PC-3 (cell line): ENCODE data around the gene NDUFB10. TPM values are rescaled to one million over a fixed set of nuclear protein-coding genes. Genes with fewer than 3 reads are reported as not detected.
"Not testable (repeated sequence)": the region's sequence is repeated elsewhere in the genome, so short reads cannot be mapped to it uniquely, and the experiment has no call there.

Experiments
- ATAC-seq: fragments of 200-7000 bp; cut with Tn5 transposase; 2 replicates; pipeline ENCODE4 v1.9.1; 2020; ENCODE audit warnings: mild to moderate bottlenecking, moderate library complexity
- BruUV-seq: library from RNA; stranded (reverse); fragments of 400-500 nt; replicated peaks from 2 replicates; lab custom pipeline; 2021; lab: Mats Ljungman, UMichigan
- CTCF ChIA-PET: fragments of 300-600 bp; sonication (Branson Sonifier 250); formaldehyde crosslinking; loops from one replicate; lab custom pipeline; 2022; ENCODE audit warnings: antibody characterized with exemption; lab: Charles Lee
- POLR2A ChIA-PET: fragments of 300-600 bp; sonication (Branson Sonifier 250); formaldehyde crosslinking; loops from one replicate; lab custom pipeline; 2022; ENCODE audit warnings: antibody characterized with exemption; ENCODE audit not compliant: unreplicated experiment; lab: Charles Lee
- DNase-seq: peaks from one replicate; pipeline ENCODE4 v3.0.0-alpha.2; 2015
- H2AFZ ChIP-seq: fragments of 300-600 bp; sonication (generic); 2 replicates; pipeline ENCODE4 v1.6.0; 2016; ENCODE audit warnings: antibody characterized with exemption, low read length
- H3F3A ChIP-seq: fragments of 300-600 bp; sonication (generic); one replicate; pipeline ENCODE4 v1.6.0; 2017; ENCODE audit warnings: antibody characterized with exemption, low read length, control low read depth, mild to moderate bottlenecking; ENCODE audit not compliant: unreplicated experiment
- H3K27ac ChIP-seq: fragments of 300-600 bp; sonication (generic); 2 replicates; pipeline ENCODE4 v1.5.1; 2016; ENCODE audit warnings: mild to moderate bottlenecking, low read length
- H3K27me3 ChIP-seq: fragments of 300-600 bp; sonication (generic); 2 replicates; pipeline ENCODE4 v1.6.1; 2016; ENCODE audit warnings: low read length, mixed read lengths
- H3K36me3 ChIP-seq: fragments of 300-600 bp; sonication (generic); 2 replicates; pipeline ENCODE4 v1.6.1; 2016; ENCODE audit warnings: low read depth, mixed run types, low read length, mixed read lengths
- H3K4me1 ChIP-seq: fragments of 300-600 bp; sonication (generic); 2 replicates; pipeline ENCODE4 v1.5.1; 2016; ENCODE audit warnings: low read length; ENCODE audit not compliant: insufficient read depth
- H3K4me2 ChIP-seq: fragments of 300-600 bp; sonication (generic); 2 replicates; pipeline ENCODE4 v1.6.0; 2016; ENCODE audit warnings: low read length
- H3K4me3 ChIP-seq: fragments of 300-600 bp; sonication (generic); 2 replicates; pipeline ENCODE4 v1.5.1; 2016; ENCODE audit warnings: mild to moderate bottlenecking, low read length, mixed read lengths
- H3K79me2 ChIP-seq: fragments of 300-600 bp; sonication (generic); 2 replicates; pipeline ENCODE4 v1.6.1; 2017; ENCODE audit warnings: low read length, mixed read lengths
- H3K9ac ChIP-seq: fragments of 300-600 bp; sonication (generic); 2 replicates; pipeline ENCODE4 v1.6.0; 2016; ENCODE audit warnings: mild to moderate bottlenecking, low read length
- H3K9me2 ChIP-seq: fragments of 300-600 bp; sonication (generic); replicated peaks from 2 replicates; pipeline ENCODE4 v1.6.1; 2016; ENCODE audit warnings: mixed run types, low read length, mixed read lengths
- H3K9me3 ChIP-seq: fragments of 300-600 bp; sonication (generic); 2 replicates; pipeline ENCODE4 v1.6.1; 2016; ENCODE audit warnings: low read length, mixed read lengths
- H4K20me1 ChIP-seq: fragments of 300-600 bp; sonication (generic); 2 replicates; pipeline ENCODE4 v1.6.1; 2016; ENCODE audit warnings: low read length, mixed read lengths
- CTCF ChIP-seq: fragments of 300-600 bp; sonication (generic); conservative IDR thresholded peaks from 2 replicates; pipeline ENCODE4 v1.5.1; 2017; ENCODE audit warnings: antibody characterized with exemption, low read depth, mild to moderate bottlenecking, low read length
- EZH2 ChIP-seq: fragments of 300-600 bp; sonication (generic); IDR thresholded peaks from one replicate; pipeline ENCODE4 v1.6.1; 2017; ENCODE audit warnings: antibody characterized with exemption, mild to moderate bottlenecking, low read length; ENCODE audit not compliant: unreplicated experiment
- EZH2phosphoT487 ChIP-seq: fragments of 300-600 bp; sonication (generic); IDR thresholded peaks from 2 replicates; pipeline ENCODE4 v1.6.1; 2018; ENCODE audit warnings: mild to moderate bottlenecking, antibody characterized with exemption, low read length, borderline replicate concordance
- intact Hi-C: fragments of 100-400 bp; cut with micrococcal nuclease; formaldehyde crosslinking; loops from 2 replicates; pipeline ENCODE4 v1.9.0; 2023
- total RNA-seq: library from RNA; depleted of rRNA; stranded (reverse); fragments of >200 nt; gene quantifications from 2 replicates; pipeline ENCODE4 v1.2.3, GENCODE V29; 2014

Gene NDUFB10
- total RNA-seq, 1 experiment from 2014 or later = 530 TPM

GRCh38 chr16:1961651-1962067 lies 2.3 kb downstream of the NDUFB10 start:
- H3K9me2 ChIP-seq = no peaks in the 10 kb centered on the region
- ChIA-PET POLR2A (no interaction called here), CTCF (no interaction called here)
- H3K36me3 ChIP-seq = peaks cover 22% of the 10 kb centered on the region
- BruUV-seq = no TSS peak
- H3K9ac ChIP-seq = no peak overlapping the region
- no peak overlapping the region for H2AFZ ChIP-seq
- peaks cover 16% of the 10 kb centered on the region for H3F3A ChIP-seq
- peaks cover 56% of the 10 kb centered on the region for H3K79me2 ChIP-seq
- no peak overlapping the region for H3K27ac ChIP-seq
- no peak for TF ChIP-seq EZH2phosphoT487
- no peak for TF ChIP-seq CTCF
- TF ChIP-seq EZH2 = no peak
- intact Hi-C loops = no loop called here
- ATAC-seq (no peak), DNase-seq (no peak)
- no peaks in the 10 kb centered on the region for H3K9me3 ChIP-seq
- H3K27me3 ChIP-seq = no peaks in the 10 kb centered on the region
- peaks cover 19% of the 10 kb centered on the region for H4K20me1 ChIP-seq
- peak overlapping the region; percentile 92 for H3K4me2 ChIP-seq
- peaks cover 9% of the 10 kb centered on the region; the same call in 1 of the 2 replicates for H3K4me1 ChIP-seq
- H3K4me3 ChIP-seq = peak overlapping the region; percentile 40; the same call in 1 of the 2 replicates

GRCh38 chr16:1962161-1963153 lies 3.1 kb downstream of the NDUFB10 start:
- intact Hi-C loops, POLR2A ChIA-PET, ATAC-seq, H3K9me3 ChIP-seq, DNase-seq, H2AFZ ChIP-seq, CTCF ChIA-PET, H3K4me1 ChIP-seq, H3K27ac ChIP-seq, H3K9me2 ChIP-seq, H3K27me3 ChIP-seq: not testable (repeated sequence)
- Histone ChIP-seq H3K79me2 (peaks cover 56% of the 10 kb centered on the region), H3K9ac (peak overlapping the region; percentile 99; the same call in 1 of the 2 replicates), H3K36me3 (peaks cover 22% of the 10 kb centered on the region), H3K4me3 (peak overlapping the region; percentile 96), H4K20me1 (peaks cover 19% of the 10 kb centered on the region), H3F3A (peaks cover 16% of the 10 kb centered on the region), H3K4me2 (peak overlapping the region; percentile 92)
- TSS peak; percentile 71 for BruUV-seq

GRCh38 chr16:1963806-1964505 lies 4.6 kb downstream of the NDUFB10 start:
- ChIA-PET CTCF (no interaction called here), POLR2A (interaction anchor here (0.5 to 1.0 kb wide), 7 partner anchors 14 to 1041 kb away, joined by 3 to 25 read pairs (median 5); partner anchors contain the start of genes MSRB1, NUBP2 and SPSB3)
- BruUV-seq = no TSS peak
- H3K9ac ChIP-seq = peak overlapping the region; percentile 99
- H3K4me2 ChIP-seq = peak overlapping the region; percentile 92
- H3K9me3 ChIP-seq = no peaks in the 10 kb centered on the region
- peak overlapping the region; percentile 96 for H3K4me3 ChIP-seq
- peaks cover 22% of the 10 kb centered on the region for H3K36me3 ChIP-seq
- H3K27ac ChIP-seq = peak overlapping the region; percentile 47; the same call in 1 of the 2 replicates
- H3K4me1 ChIP-seq = peaks cover 9% of the 10 kb centered on the region; the same call in 1 of the 2 replicates
- no peak for DNase-seq
- intact Hi-C loops = no loop called here
- no peaks in the 10 kb centered on the region for H3K9me2 ChIP-seq
- no peak overlapping the region for H2AFZ ChIP-seq
- no peaks in the 10 kb centered on the region for H3K27me3 ChIP-seq
- TF ChIP-seq EZH2phosphoT487 (no peak), CTCF (no peak), EZH2 (no peak)
- H4K20me1 ChIP-seq = peaks cover 19% of the 10 kb centered on the region
- peaks cover 16% of the 10 kb centered on the region for H3F3A ChIP-seq
- no peak; the same call in 1 of the 2 replicates for ATAC-seq
- H3K79me2 ChIP-seq = peaks cover 56% of the 10 kb centered on the region
